Breast epithelium (tissue), 3 donors: ENCODE measurements around the gene TAOK1.

Source experiments
- POLR2A ChIP-seq: fragments of 450-650 bp; IDR thresholded peaks from one replicate; pipeline ENCODE4 v1.6.1; 2016; ENCODE audit warnings: antibody characterized with exemption, mild to moderate bottlenecking, moderate library complexity
- POLR2AphosphoS5 ChIP-seq, 3 donors: sonication (generic); formaldehyde crosslinking; IDR thresholded peaks; one replicate each; pipeline ENCODE4 v1.6.1; 2017; ENCODE audit warnings: antibody characterized with exemption in 3 of 3
- TF ChIP-seq, protein P1 (sequence below), 3 donors: fragments of 450-650 bp; IDR thresholded peaks; one replicate each; pipeline ENCODE4 v1.5.1; 2016 to 2017; ENCODE audit warnings: antibody characterized with exemption in 3 of 3, mild to moderate bottlenecking in 3 of 3, moderate library complexity in 3 of 3

DNA sequence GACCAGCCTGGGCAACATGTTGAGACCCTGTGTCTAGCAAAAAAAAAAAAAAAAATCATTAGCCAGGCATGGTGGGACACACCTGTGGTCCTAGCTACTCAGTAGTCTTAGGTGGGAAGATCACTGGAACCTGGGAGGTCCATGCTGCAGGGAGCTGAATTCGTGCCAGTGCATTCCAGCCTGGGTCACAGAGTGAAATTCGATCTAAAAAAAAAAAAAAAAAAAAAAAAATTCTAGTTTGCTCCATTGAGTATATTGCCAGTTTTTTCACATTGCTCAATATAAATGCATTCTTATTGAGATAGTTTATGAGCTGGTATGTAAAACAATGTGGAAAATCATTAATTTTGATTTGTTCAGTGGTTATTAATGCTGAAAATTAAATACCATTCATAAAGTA is 124.6 kb downstream of the TAOK1 start:
- TF ChIP-seq, protein P1, sequence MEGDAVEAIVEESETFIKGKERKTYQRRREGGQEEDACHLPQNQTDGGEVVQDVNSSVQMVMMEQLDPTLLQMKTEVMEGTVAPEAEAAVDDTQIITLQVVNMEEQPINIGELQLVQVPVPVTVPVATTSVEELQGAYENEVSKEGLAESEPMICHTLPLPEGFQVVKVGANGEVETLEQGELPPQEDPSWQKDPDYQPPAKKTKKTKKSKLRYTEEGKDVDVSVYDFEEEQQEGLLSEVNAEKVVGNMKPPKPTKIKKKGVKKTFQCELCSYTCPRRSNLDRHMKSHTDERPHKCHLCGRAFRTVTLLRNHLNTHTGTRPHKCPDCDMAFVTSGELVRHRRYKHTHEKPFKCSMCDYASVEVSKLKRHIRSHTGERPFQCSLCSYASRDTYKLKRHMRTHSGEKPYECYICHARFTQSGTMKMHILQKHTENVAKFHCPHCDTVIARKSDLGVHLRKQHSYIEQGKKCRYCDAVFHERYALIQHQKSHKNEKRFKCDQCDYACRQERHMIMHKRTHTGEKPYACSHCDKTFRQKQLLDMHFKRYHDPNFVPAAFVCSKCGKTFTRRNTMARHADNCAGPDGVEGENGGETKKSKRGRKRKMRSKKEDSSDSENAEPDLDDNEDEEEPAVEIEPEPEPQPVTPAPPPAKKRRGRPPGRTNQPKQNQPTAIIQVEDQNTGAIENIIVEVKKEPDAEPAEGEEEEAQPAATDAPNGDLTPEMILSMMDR (IDR thresholded peaks at IDR 0.05): no peak
- TF ChIP-seq POLR2AphosphoS5 (IDR thresholded peaks at IDR 0.05) (no peak), POLR2A (no peak)
